K562 (cell line): Measurements from ENCODE around the gene FAM167B. TPM values are rescaled to one million over a fixed set of nuclear protein-coding genes. Genes with fewer than 3 reads are reported as not detected.
A peak's percentile ranks its signal among the peaks of the same experiment; 100 is the strongest.

Experiments used
- CBX8 ChIP-seq: fragments of 200-600 bp; sonication (generic); IDR thresholded peaks from 2 replicates; pipeline ENCODE4 v1.6.1; 2012; ENCODE audit warnings: borderline replicate concordance, mixed run types, low read depth, mild to moderate bottlenecking, moderate library complexity, mixed read lengths, low read length, control low read depth, inconsistent platforms; ENCODE audit not compliant: poor library complexity, severe bottlenecking; ENCODE audit errors: extremely low read depth
- CHCHD3 ChIP-seq: fragments of 250-450 bp; sonication (Bioruptor Pico); IDR thresholded peaks from 2 replicates; pipeline ENCODE4 v2.1.2; 2022; ENCODE audit warnings: mild to moderate bottlenecking
- NR3C1 ChIP-seq: sonication (generic); formaldehyde crosslinking; IDR thresholded peaks from 2 replicates; pipeline ENCODE4 v1.8.1; 2022; ENCODE audit warnings: missing genetic modification reagents
- ZBTB8A ChIP-seq: fragments of 450-650 bp; IDR thresholded peaks from 2 replicates; pipeline ENCODE4 v1.6.1; 2018; ENCODE audit warnings: mild to moderate bottlenecking, moderate library complexity; ENCODE audit not compliant: partially characterized antibody
- ZKSCAN8 ChIP-seq: fragments of 200-800 bp; sonication (Bioruptor generic); IDR thresholded peaks from 2 replicates; pipeline ENCODE4 v1.6.1; 2016; ENCODE audit warnings: missing genetic modification characterization, missing compliant biosample characterization
- ZNF395 ChIP-seq: fragments of 200-800 bp; sonication (Bioruptor generic); IDR thresholded peaks from 2 replicates; pipeline ENCODE4 v1.6.1; 2017; ENCODE audit warnings: missing genetic modification characterization, missing compliant biosample characterization
- polyA plus RNA-seq, 8 experiments: library from polyadenylated mRNA; depleted of rRNA in 4 of 8; stranded (reverse) in 5 of 8; unstranded in 3 of 8; fragments of >200 nt; fragmentation: Nextera tagmentation in 2 of 8; fragmentation: Illumina TruSeq in 1 of 8; extraction: Ambion mirVana in 2 of 8; extraction: Trizol in 1 of 8; gene quantifications; 2 replicates each; pipeline versions ENCODE4 v1.2.1 to v1.2.3, GENCODE V29; 2011 to 2014; ENCODE audit warnings: inconsistent platforms in 1 of 8, missing spikeins in 1 of 8
- total RNA-seq, 7 experiments: library from RNA; depleted of rRNA in 6 of 7; stranded (reverse); fragments of >200 nt in 6 of 7; fragmentation: Illumina TruSeq in 2 of 7; extraction: Trizol in 2 of 7; gene quantifications; 2 replicates each; pipeline versions ENCODE4 v1.2.1 to v1.2.3, GENCODE V29; 2011 to 2021; ENCODE audit warnings: low replicate concordance in 1 of 7
- TF ChIP-seq, protein P1 (sequence below), 2 experiments: fragments of 450-650 bp in 1 of 2; sonication (generic) in 1 of 2; formaldehyde crosslinking in 1 of 2; IDR thresholded peaks; 2 replicates each; pipeline versions ENCODE4 v1.7.1 to v1.9.0; 2016 to 2022; ENCODE audit warnings: inconsistent platforms in 1 of 2, mild to moderate bottlenecking in 1 of 2, missing genetic modification reagents in 1 of 2

FAM167B gene
- total and polyA plus RNA-seq, 9 of the 15 experiments (the other 6 are each of a cell fraction or from before 2014, with no cell fraction given): not detected

GRCh38 chr1:32221581-32221979 is 25.4 kb upstream of the FAM167B start (continued):
- 0 out of 2 replicates have a peak, but pooled peaks have one; percentile 7 for TF ChIP-seq ZNF395 (CRISPR knock-in tag)
- TF ChIP-seq, protein P1, sequence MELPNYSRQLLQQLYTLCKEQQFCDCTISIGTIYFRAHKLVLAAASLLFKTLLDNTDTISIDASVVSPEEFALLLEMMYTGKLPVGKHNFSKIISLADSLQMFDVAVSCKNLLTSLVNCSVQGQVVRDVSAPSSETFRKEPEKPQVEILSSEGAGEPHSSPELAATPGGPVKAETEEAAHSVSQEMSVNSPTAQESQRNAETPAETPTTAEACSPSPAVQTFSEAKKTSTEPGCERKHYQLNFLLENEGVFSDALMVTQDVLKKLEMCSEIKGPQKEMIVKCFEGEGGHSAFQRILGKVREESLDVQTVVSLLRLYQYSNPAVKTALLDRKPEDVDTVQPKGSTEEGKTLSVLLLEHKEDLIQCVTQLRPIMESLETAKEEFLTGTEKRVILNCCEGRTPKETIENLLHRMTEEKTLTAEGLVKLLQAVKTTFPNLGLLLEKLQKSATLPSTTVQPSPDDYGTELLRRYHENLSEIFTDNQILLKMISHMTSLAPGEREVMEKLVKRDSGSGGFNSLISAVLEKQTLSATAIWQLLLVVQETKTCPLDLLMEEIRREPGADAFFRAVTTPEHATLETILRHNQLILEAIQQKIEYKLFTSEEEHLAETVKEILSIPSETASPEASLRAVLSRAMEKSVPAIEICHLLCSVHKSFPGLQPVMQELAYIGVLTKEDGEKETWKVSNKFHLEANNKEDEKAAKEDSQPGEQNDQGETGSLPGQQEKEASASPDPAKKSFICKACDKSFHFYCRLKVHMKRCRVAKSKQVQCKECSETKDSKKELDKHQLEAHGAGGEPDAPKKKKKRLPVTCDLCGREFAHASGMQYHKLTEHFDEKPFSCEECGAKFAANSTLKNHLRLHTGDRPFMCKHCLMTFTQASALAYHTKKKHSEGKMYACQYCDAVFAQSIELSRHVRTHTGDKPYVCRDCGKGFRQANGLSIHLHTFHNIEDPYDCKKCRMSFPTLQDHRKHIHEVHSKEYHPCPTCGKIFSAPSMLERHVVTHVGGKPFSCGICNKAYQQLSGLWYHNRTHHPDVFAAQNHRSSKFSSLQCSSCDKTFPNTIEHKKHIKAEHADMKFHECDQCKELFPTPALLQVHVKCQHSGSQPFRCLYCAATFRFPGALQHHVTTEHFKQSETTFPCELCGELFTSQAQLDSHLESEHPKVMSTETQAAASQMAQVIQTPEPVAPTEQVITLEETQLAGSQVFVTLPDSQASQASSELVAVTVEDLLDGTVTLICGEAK (IDR thresholded peaks at IDR 0.05): no peak
- TF ChIP-seq, protein P1 (CRISPR knock-in tag; IDR thresholded peaks at IDR 0.05): no peak
- no peak for TF ChIP-seq CBX8
- TF ChIP-seq ZBTB8A: no peak
- no peak for TF ChIP-seq NR3C1
- no peak for TF ChIP-seq CHCHD3
- TF ChIP-seq ZKSCAN8 (CRISPR knock-in tag): no peak
